GM18907 (cell line): ENCODE data around the gene GIPC2.
"Not testable (repeated sequence)": the region's sequence is repeated elsewhere in the genome, so short reads cannot be mapped to it uniquely, and the experiment has no call there.

Experiments used
- ATAC-seq: cut with Tn5 transposase; IDR thresholded peaks from one replicate; pipeline ENCODE4 v1.9.1; 2021; ENCODE audit warnings: mild to moderate bottlenecking, moderate library complexity; ENCODE audit not compliant: unreplicated experiment

The GIPC2 gene

GRCh38 chr1:78061825-78062523 lies 16.2 kb downstream of the GIPC2 start:
- no peak for ATAC-seq

- not testable (repeated sequence) for ATAC-seq
These were observed 19.1 kb downstream of the GIPC2 start for GRCh38 chr1:78064886-78065285.

GRCh38 chr1:78068681-78069283 lies 23.0 kb downstream of the GIPC2 start:
- ATAC-seq, result no peak

GRCh38 chr1:78069784-78070183 lies 24.0 kb downstream of the GIPC2 start:
- no peak for ATAC-seq

GRCh38 chr1:78070210-78070609 lies 24.4 kb downstream of the GIPC2 start:
- ATAC-seq, result no peak

GRCh38 chr1:78070758-78071157 lies 25.0 kb downstream of the GIPC2 start:
- ATAC-seq, result no peak

GRCh38 chr1:78071696-78072095 lies 25.9 kb downstream of the GIPC2 start:
- ATAC-seq, result no peak

- no peak for ATAC-seq
These were observed 26.4 kb downstream of the GIPC2 start for GRCh38 chr1:78072216-78072615.

- no peak for ATAC-seq
These were observed 27.7 kb downstream of the GIPC2 start for GRCh38 chr1:78073441-78073840.

GRCh38 chr1:78075621-78076020 lies 29.9 kb downstream of the GIPC2 start:
- ATAC-seq, result no peak

GRCh38 chr1:78078358-78078757 lies 32.6 kb downstream of the GIPC2 start:
- ATAC-seq, result no peak

GRCh38 chr1:78079580-78079979 lies 33.8 kb downstream of the GIPC2 start:
- ATAC-seq, result no peak

- no peak for ATAC-seq
These were observed 35.0 kb downstream of the GIPC2 start for GRCh38 chr1:78080767-78081166.

- ATAC-seq, result no peak
These were observed 36.5 kb downstream of the GIPC2 start for GRCh38 chr1:78081980-78082860.

GRCh38 chr1:78084639-78085038 lies 38.9 kb downstream of the GIPC2 start:
- ATAC-seq, result not testable (repeated sequence)

- no peak for ATAC-seq
These were observed 40.9 kb downstream of the GIPC2 start for GRCh38 chr1:78086697-78087096.

GRCh38 chr1:78088015-78088414 lies 42.2 kb downstream of the GIPC2 start:
- peak; percentile 58 for ATAC-seq

GRCh38 chr1:78088486-78088885 lies 42.7 kb downstream of the GIPC2 start:
- ATAC-seq, result peak; percentile 55

GRCh38 chr1:78089010-78089409 lies 43.2 kb downstream of the GIPC2 start:
- ATAC-seq, result no peak

- no peak for ATAC-seq
These were observed 44.8 kb downstream of the GIPC2 start for GRCh38 chr1:78090472-78091133.

- ATAC-seq, result no peak
These were observed 45.5 kb downstream of the GIPC2 start for GRCh38 chr1:78091215-78091813.
